HL-60 (cell line): ENCODE results near the gene CTXN3.

Experiments
- DNase-seq, 2 experiments: peaks; one replicate each; pipeline ENCODE4 v3.0.0-alpha.2; 2010 to 2020; ENCODE audit warnings: low read depth in 1 of 2, low spot score in 1 of 2
- H3K27ac ChIP-seq: fragments of 250-450 bp; sonication (Bioruptor Pico); replicated peaks from 2 replicates; pipeline ENCODE4 v1.5.1; 2020; ENCODE audit warnings: mild to moderate bottlenecking, moderate library complexity
- H3K27me3 ChIP-seq: fragments of 250-450 bp; sonication (Bioruptor Pico); 2 replicates; pipeline ENCODE4 v1.5.1; 2021; ENCODE audit warnings: mild to moderate bottlenecking, moderate library complexity; ENCODE audit not compliant: insufficient read depth, poor library complexity, severe bottlenecking
- H3K4me3 ChIP-seq: replicated peaks from 2 replicates; pipeline ENCODE4 v1.5.1; 2011; ENCODE audit warnings: mild to moderate bottlenecking, control low read depth, low read length; ENCODE audit not compliant: insufficient read depth
- GABPA ChIP-seq: IDR thresholded peaks from 2 replicates; pipeline ENCODE4 v1.6.1; 2012; ENCODE audit warnings: low read depth
- POLR2AphosphoS5 ChIP-seq: IDR thresholded peaks from 2 replicates; pipeline ENCODE4 v1.6.1; 2012; ENCODE audit warnings: low read depth
- SPI1 ChIP-seq: IDR thresholded peaks from 2 replicates; pipeline ENCODE4 v1.6.1; 2012; ENCODE audit warnings: low read depth, mild to moderate bottlenecking, borderline replicate concordance
- TF ChIP-seq, protein P1 (sequence below): IDR thresholded peaks from 2 replicates; pipeline ENCODE4 v1.6.1; 2012; ENCODE audit warnings: low read depth; ENCODE audit not compliant: insufficient replicate concordance
- TF ChIP-seq, protein P2 (sequence below): IDR thresholded peaks from one replicate; pipeline ENCODE4 v1.5.1; 2011; ENCODE audit warnings: low read length, control low read depth, inconsistent platforms; ENCODE audit not compliant: insufficient read depth

CTXN3 gene

DNA sequence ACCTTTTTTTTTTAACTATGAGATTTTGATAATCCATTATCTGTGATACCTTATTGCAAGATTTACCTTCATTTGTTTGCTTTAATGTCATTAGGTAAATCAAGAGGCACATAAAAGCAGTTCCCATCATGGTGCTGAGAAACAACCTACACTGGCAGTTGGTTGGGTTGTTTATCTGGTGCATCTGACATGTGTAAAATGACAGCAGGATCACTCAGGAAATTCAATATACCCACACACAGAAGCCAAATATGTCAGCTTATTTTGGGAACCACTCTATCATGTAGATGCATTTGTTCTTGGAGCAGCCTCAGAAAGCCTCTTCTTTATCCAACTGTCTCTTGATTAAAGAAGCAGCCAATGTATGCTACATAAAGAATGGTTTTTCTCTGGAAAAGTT lies 46.5 kb downstream of the CTXN3 start:
- no peaks in the 10 kb centered on the region for H3K27me3 ChIP-seq
- H3K4me3 ChIP-seq: no peak overlapping the region
- no peak for DNase-seq
- TF ChIP-seq GABPA (no peak), POLR2AphosphoS5 (no peak), SPI1 (no peak)
- TF ChIP-seq, protein P1, sequence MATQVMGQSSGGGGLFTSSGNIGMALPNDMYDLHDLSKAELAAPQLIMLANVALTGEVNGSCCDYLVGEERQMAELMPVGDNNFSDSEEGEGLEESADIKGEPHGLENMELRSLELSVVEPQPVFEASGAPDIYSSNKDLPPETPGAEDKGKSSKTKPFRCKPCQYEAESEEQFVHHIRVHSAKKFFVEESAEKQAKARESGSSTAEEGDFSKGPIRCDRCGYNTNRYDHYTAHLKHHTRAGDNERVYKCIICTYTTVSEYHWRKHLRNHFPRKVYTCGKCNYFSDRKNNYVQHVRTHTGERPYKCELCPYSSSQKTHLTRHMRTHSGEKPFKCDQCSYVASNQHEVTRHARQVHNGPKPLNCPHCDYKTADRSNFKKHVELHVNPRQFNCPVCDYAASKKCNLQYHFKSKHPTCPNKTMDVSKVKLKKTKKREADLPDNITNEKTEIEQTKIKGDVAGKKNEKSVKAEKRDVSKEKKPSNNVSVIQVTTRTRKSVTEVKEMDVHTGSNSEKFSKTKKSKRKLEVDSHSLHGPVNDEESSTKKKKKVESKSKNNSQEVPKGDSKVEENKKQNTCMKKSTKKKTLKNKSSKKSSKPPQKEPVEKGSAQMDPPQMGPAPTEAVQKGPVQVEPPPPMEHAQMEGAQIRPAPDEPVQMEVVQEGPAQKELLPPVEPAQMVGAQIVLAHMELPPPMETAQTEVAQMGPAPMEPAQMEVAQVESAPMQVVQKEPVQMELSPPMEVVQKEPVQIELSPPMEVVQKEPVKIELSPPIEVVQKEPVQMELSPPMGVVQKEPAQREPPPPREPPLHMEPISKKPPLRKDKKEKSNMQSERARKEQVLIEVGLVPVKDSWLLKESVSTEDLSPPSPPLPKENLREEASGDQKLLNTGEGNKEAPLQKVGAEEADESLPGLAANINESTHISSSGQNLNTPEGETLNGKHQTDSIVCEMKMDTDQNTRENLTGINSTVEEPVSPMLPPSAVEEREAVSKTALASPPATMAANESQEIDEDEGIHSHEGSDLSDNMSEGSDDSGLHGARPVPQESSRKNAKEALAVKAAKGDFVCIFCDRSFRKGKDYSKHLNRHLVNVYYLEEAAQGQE: no peak
- TF ChIP-seq, protein P2, sequence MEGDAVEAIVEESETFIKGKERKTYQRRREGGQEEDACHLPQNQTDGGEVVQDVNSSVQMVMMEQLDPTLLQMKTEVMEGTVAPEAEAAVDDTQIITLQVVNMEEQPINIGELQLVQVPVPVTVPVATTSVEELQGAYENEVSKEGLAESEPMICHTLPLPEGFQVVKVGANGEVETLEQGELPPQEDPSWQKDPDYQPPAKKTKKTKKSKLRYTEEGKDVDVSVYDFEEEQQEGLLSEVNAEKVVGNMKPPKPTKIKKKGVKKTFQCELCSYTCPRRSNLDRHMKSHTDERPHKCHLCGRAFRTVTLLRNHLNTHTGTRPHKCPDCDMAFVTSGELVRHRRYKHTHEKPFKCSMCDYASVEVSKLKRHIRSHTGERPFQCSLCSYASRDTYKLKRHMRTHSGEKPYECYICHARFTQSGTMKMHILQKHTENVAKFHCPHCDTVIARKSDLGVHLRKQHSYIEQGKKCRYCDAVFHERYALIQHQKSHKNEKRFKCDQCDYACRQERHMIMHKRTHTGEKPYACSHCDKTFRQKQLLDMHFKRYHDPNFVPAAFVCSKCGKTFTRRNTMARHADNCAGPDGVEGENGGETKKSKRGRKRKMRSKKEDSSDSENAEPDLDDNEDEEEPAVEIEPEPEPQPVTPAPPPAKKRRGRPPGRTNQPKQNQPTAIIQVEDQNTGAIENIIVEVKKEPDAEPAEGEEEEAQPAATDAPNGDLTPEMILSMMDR: no peak
- H3K27ac ChIP-seq: no peak overlapping the region

DNA sequence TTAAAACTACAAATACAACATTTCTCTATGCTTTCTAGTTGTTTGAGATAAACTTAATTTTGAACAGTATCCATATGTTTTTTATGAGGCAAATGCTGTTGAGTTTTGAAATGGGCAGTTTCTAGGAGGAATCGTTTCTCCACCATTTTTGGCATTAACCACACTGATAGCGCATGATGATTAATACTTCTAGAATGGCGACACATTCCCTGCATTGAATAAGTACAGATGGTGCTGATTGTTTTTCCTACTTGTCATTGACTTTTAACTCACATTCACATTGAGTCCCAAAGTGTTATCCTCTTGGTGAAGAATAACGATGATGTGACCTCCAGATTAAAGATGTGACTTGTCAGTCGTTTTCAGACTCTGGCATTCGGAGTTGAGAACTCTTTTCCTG lies 47.8 kb downstream of the CTXN3 start:
- no peak for DNase-seq
- TF ChIP-seq GABPA (no peak), POLR2AphosphoS5 (no peak)
- TF ChIP-seq, protein P2: no peak
- TF ChIP-seq, protein P1: no peak
- H3K4me3 ChIP-seq: no peak overlapping the region
- H3K27me3 ChIP-seq: no peaks in the 10 kb centered on the region
- H3K27ac ChIP-seq: no peak overlapping the region

DNA sequence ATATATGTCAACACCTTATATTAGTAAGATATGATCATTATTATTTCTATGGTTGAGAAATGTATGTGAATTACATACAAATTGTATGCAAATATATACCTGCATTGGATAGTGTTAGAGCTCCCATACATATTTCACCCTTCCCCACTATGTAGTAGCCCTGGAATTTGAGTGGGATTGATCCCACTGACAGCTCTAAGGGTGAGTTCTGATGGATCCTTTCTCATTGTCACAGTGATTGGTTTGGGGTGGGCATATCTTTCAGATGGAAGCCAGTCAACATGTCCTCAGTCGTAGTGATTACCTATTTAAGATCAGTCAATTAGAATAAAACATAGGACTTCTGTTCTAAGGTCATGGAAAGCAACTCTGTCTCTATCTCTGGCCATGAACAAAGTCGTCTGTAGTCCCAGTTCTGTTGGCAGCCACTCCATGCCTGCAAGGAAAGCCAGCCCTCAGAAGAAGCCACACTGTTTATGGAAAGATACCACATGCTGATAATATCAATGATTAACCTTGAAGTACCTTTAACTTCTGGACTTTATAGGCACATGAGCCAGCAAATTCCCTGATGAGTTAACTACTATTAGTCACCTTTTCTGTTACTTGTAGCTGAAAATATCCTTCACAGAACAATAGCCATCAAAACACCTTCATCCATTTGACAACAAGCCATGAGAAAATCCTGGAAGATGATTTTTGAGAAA lies 49.2 kb downstream of the CTXN3 start:
- Histone ChIP-seq H3K27ac (no peak overlapping the region), H3K4me3 (no peak overlapping the region), H3K27me3 (no peaks in the 10 kb centered on the region)
- TF ChIP-seq POLR2AphosphoS5: no peak
- TF ChIP-seq, protein P1: no peak
- no peak for TF ChIP-seq GABPA
- TF ChIP-seq, protein P2: no peak
- DNase-seq: no peak
